ENCODE data around the gene CACNA1S.

The CACNA1S gene

GRCh38 chr1:201016211-201016651, 96.0 kb downstream of the CACNA1S start:
- Histone ChIP-seq H3K9ac (peak overlapping the region; percentile 20 to 95 (median 91); a peak in 19 of 22 replicates), H3K4me3 (peak overlapping the region in 1 of 10 experiments; percentile 34; a peak in 2 of 20 replicates), H3K9me3 (replicated peaks in 1 of 11) (no peaks in the 10 kb centered on the region), H3K4me1 (peaks cover 92 to 100% (median 99%) of the 10 kb centered on the region in 10 experiments), H3K27ac (peak overlapping the region in 9 of 11 experiments; percentile 86 to 97 (median 92); a peak in 15 of 22 replicates), H4K20me1 (peaks cover 30 to 78% (median 68%) of the 10 kb centered on the region in 11 experiments; a peak in 21 of 22 replicates), H3K27me3 (no peaks in the 10 kb centered on the region), H3K4me2 (peak overlapping the region; percentile 92 to 100 (median 99)), H3K36me3 (peaks cover 0 to 17% (median 7%) of the 10 kb centered on the region in 11 experiments; a peak in 11 of 22 replicates)
- no peak for TF ChIP-seq Cebpa-rat (IDR thresholded peaks at IDR 0.05)

- Histone ChIP-seq H3K36me3 (peaks cover 0 to 20% (median 7%) of the 10 kb centered on the region in 11 experiments; a peak in 11 of 22 replicates), H3K4me1 (peaks cover 87 to 100% (median 100%) of the 10 kb centered on the region in 10 experiments), H3K4me2 (peak overlapping the region; percentile 92 to 100 (median 99)), H3K4me3 (no peak overlapping the region; a peak in 1 of 20 replicates), H3K27ac (peak overlapping the region in 8 of 11 experiments; percentile 39 to 94 (median 92); a peak in 15 of 22 replicates), H3K27me3 (no peaks in the 10 kb centered on the region), H3K9me3 (replicated peaks in 1 of 11) (no peaks in the 10 kb centered on the region), H3K9ac (peak overlapping the region in 10 of 11 experiments; percentile 20 to 95 (median 91); a peak in 17 of 22 replicates), H4K20me1 (peaks cover 36 to 84% (median 74%) of the 10 kb centered on the region in 11 experiments; a peak in 21 of 22 replicates)
- TF ChIP-seq Cebpa-rat (IDR thresholded peaks at IDR 0.05): no peak
Measured at GRCh38 chr1:201015551-201016091, 96.6 kb downstream of the CACNA1S start.

GRCh38 chr1:201014816-201015200, 97.4 kb downstream of the CACNA1S start:
- H3K27ac ChIP-seq: peak overlapping the region in 8 of 11 experiments; percentile 4 to 94 (median 64); a peak in 12 of 22 replicates
- H3K9ac ChIP-seq: peak overlapping the region in 8 of 11 experiments; percentile 6 to 95 (median 90); a peak in 8 of 22 replicates
- H3K27me3 ChIP-seq: no peaks in the 10 kb centered on the region
- TF ChIP-seq Cebpa-rat (IDR thresholded peaks at IDR 0.05): no peak
- peaks cover 43 to 92% (median 82%) of the 10 kb centered on the region in 11 experiments; a peak in 21 of 22 replicates for H4K20me1 ChIP-seq
- H3K36me3 ChIP-seq: peaks cover 0 to 28% (median 10%) of the 10 kb centered on the region in 11 experiments; a peak in 12 of 22 replicates
- H3K9me3 ChIP-seq (replicated peaks in 1 of 11): no peaks in the 10 kb centered on the region
- peak overlapping the region; percentile 92 to 100 (median 99) for H3K4me2 ChIP-seq
- peaks cover 86 to 100% (median 100%) of the 10 kb centered on the region in 10 experiments for H3K4me1 ChIP-seq
- peak overlapping the region in 2 of 10 experiments; percentile 6 to 34; a peak in 1 of 20 replicates for H3K4me3 ChIP-seq

GRCh38 chr1:201013991-201014815, 98.0 kb downstream of the CACNA1S start:
- Histone ChIP-seq H3K36me3 (peaks cover 0 to 33% (median 11%) of the 10 kb centered on the region in 11 experiments; a peak in 16 of 22 replicates), H3K4me1 (peaks cover 86 to 100% (median 100%) of the 10 kb centered on the region in 10 experiments), H3K4me2 (peak overlapping the region; percentile 92 to 100 (median 99)), H3K4me3 (peak overlapping the region in 4 of 10 experiments; percentile 1 to 34 (median 26); a peak in 2 of 20 replicates), H4K20me1 (peaks cover 49 to 99% (median 88%) of the 10 kb centered on the region in 11 experiments; a peak in 21 of 22 replicates), H3K27ac (peak overlapping the region in 9 of 11 experiments; percentile 39 to 94 (median 61); a peak in 16 of 22 replicates), H3K27me3 (no peaks in the 10 kb centered on the region), H3K9ac (peak overlapping the region; percentile 13 to 68 (median 56); a peak in 18 of 22 replicates), H3K9me3 (replicated peaks in 1 of 11) (no peaks in the 10 kb centered on the region)
- TF ChIP-seq Cebpa-rat (IDR thresholded peaks at IDR 0.05): no peak

- Histone ChIP-seq H3K36me3 (peaks cover 0 to 44% (median 22%) of the 10 kb centered on the region in 11 experiments; a peak in 20 of 22 replicates), H3K4me1 (peaks cover 75 to 99% (median 94%) of the 10 kb centered on the region in 10 experiments), H3K9ac (peak overlapping the region in 8 of 11 experiments; percentile 41 to 68 (median 58); a peak in 13 of 22 replicates), H3K27me3 (no peaks in the 10 kb centered on the region), H4K20me1 (peaks cover 54 to 100% (median 99%) of the 10 kb centered on the region in 11 experiments; a peak in 21 of 22 replicates), H3K27ac (peak overlapping the region in 8 of 11 experiments; percentile 4 to 94 (median 59); a peak in 11 of 22 replicates), H3K4me2 (peak overlapping the region; percentile 92 to 100 (median 99)), H3K4me3 (no peak overlapping the region; a peak in 1 of 20 replicates), H3K9me3 (replicated peaks in 1 of 11) (no peaks in the 10 kb centered on the region)
- TF ChIP-seq Cebpa-rat (IDR thresholded peaks at IDR 0.05): no peak
Measured at GRCh38 chr1:201013031-201013485, 99.2 kb downstream of the CACNA1S start.

- Histone ChIP-seq H3K4me1 (peaks cover 60 to 84% (median 79%) of the 10 kb centered on the region in 10 experiments), H4K20me1 (peaks cover 54 to 100% (median 98%) of the 10 kb centered on the region in 11 experiments; a peak in 21 of 22 replicates), H3K27ac (0 out of 22 replicates have a peak overlapping the region, but pooled peaks of 2 of the 11 experiments have one; percentile 1 to 6), H3K4me2 (peak overlapping the region in 6 of 11 experiments; percentile 15 to 100 (median 65); a peak in 9 of 22 replicates), H3K4me3 (no peak overlapping the region), H3K9me3 (replicated peaks in 1 of 11) (no peaks in the 10 kb centered on the region), H3K36me3 (peaks cover 0 to 50% (median 24%) of the 10 kb centered on the region in 11 experiments; a peak in 20 of 22 replicates), H3K9ac (no peak overlapping the region), H3K27me3 (no peaks in the 10 kb centered on the region)
- no peak for TF ChIP-seq Cebpa-rat (IDR thresholded peaks at IDR 0.05)
Measured at GRCh38 chr1:201011616-201012015, 100.6 kb downstream of the CACNA1S start.

GRCh38 chr1:201009962-201010645, 102.1 kb downstream of the CACNA1S start:
- TF ChIP-seq Cebpa-rat (IDR thresholded peaks at IDR 0.05): no peak
- peak overlapping the region in 6 of 11 experiments; percentile 0 to 45 (median 36); a peak in 7 of 22 replicates for H3K9ac ChIP-seq
- H3K4me2 ChIP-seq: peak overlapping the region; percentile 8 to 100 (median 63); a peak in 21 of 22 replicates
- peak overlapping the region in 6 of 11 experiments; percentile 13 to 62 (median 38); a peak in 8 of 22 replicates for H3K27ac ChIP-seq
- peaks cover 10 to 65% (median 40%) of the 10 kb centered on the region in 11 experiments for H3K36me3 ChIP-seq
- peaks cover 54 to 100% (median 98%) of the 10 kb centered on the region in 11 experiments; a peak in 21 of 22 replicates for H4K20me1 ChIP-seq
- no peak overlapping the region for H3K4me3 ChIP-seq
- H3K4me1 ChIP-seq: peaks cover 45 to 69% (median 64%) of the 10 kb centered on the region in 10 experiments
- no peaks in the 10 kb centered on the region for H3K9me3 ChIP-seq (replicated peaks in 1 of 11)
- H3K27me3 ChIP-seq: no peaks in the 10 kb centered on the region

Measured in BLaER1 treated with 17β-estradiol and CSF1 and Interleukin-3, amounts not matched to agents 10 nM and 100 nM (cell line).